Smooth muscle cell (in vitro differentiated cells): ENCODE data around the gene MYCBP2. TPM values are rescaled to one million over a fixed set of nuclear protein-coding genes. Genes with fewer than 3 reads are reported as not detected.
"Not testable (repeated sequence)": the region's sequence is repeated elsewhere in the genome, so short reads cannot be mapped to it uniquely, and the experiment has no call there.

Source experiments
- DNase-seq: peaks from one replicate; lab custom pipeline; 2025; ENCODE audit not compliant: unreplicated experiment; lab: John Stamatoyannopoulos, UW
- H2AFZ ChIP-seq: fragments of 200-600 bp; sonication (generic); 2 replicates; pipeline ENCODE4 v1.6.0; 2016; ENCODE audit warnings: antibody characterized with exemption, low read depth, mild to moderate bottlenecking
- H3F3A ChIP-seq: fragments of 200-600 bp; sonication (generic); 2 replicates; pipeline ENCODE4 v1.6.0; 2017; ENCODE audit warnings: antibody characterized with exemption, low read depth
- H3K27ac ChIP-seq: fragments of 200-600 bp; sonication (generic); 2 replicates; pipeline ENCODE4 v1.5.1; 2016; ENCODE audit warnings: low read depth, mild to moderate bottlenecking
- H3K27me3 ChIP-seq: fragments of 200-600 bp; sonication (generic); 2 replicates; pipeline ENCODE4 v1.6.1; 2016; ENCODE audit warnings: low read depth, mild to moderate bottlenecking
- H3K36me3 ChIP-seq: fragments of 200-600 bp; sonication (generic); 2 replicates; pipeline ENCODE4 v1.5.1; 2016; ENCODE audit warnings: low read depth
- H3K4me1 ChIP-seq: fragments of 200-600 bp; sonication (generic); 2 replicates; pipeline ENCODE4 v1.5.1; 2016; ENCODE audit warnings: low read depth
- H3K4me2 ChIP-seq: fragments of 200-600 bp; sonication (generic); 2 replicates; pipeline ENCODE4 v1.6.0; 2016; ENCODE audit warnings: mild to moderate bottlenecking
- H3K4me3 ChIP-seq: fragments of 200-600 bp; sonication (generic); 2 replicates; pipeline ENCODE4 v1.5.1; 2016; ENCODE audit warnings: mild to moderate bottlenecking
- H3K79me2 ChIP-seq: fragments of 200-600 bp; sonication (generic); 2 replicates; pipeline ENCODE4 v1.6.0; 2016; ENCODE audit warnings: low read depth, mild to moderate bottlenecking
- H3K9ac ChIP-seq: fragments of 200-600 bp; sonication (generic); 2 replicates; pipeline ENCODE4 v1.6.0; 2016; ENCODE audit warnings: low read depth
- H3K9me3 ChIP-seq: fragments of 200-600 bp; sonication (generic); replicated peaks from 2 replicates; pipeline ENCODE4 v1.5.1; 2016; ENCODE audit warnings: low read depth
- H4K20me1 ChIP-seq: fragments of 200-600 bp; sonication (generic); 2 replicates; pipeline ENCODE4 v1.6.0; 2016; ENCODE audit warnings: low read depth
- WGBS: methylation state at CpG from one replicate; pipeline ENCODE4 v1.1.7; 2016; ENCODE audit warnings: low lambda C conversion rate; 5-methylcytosine and 5-hydroxymethylcytosine counted together
- polyA plus RNA-seq: library from polyadenylated mRNA; unstranded; fragments of >200 nt; fragmentation: Nextera tagmentation; extraction: Ambion mirVana; gene quantifications from 2 replicates; pipeline ENCODE4 v1.2.1, GENCODE V29; 2016
- total RNA-seq: library from RNA; depleted of rRNA; stranded (reverse); fragments of >200 nt; gene quantifications from 2 replicates; pipeline ENCODE4 v1.2.3, GENCODE V29; 2014
- TF ChIP-seq, protein P1 (sequence below): fragments of 200-600 bp; sonication (generic); IDR thresholded peaks from 2 replicates; pipeline ENCODE4 v1.5.1; 2017; ENCODE audit warnings: borderline replicate concordance, mild to moderate bottlenecking, antibody characterized with exemption; ENCODE audit not compliant: insufficient read depth, poor library complexity, severe bottlenecking

The MYCBP2 gene
- total and polyA plus RNA-seq, 2 experiments from 2014 or later = 20.1 to 61.0 TPM

DNA sequence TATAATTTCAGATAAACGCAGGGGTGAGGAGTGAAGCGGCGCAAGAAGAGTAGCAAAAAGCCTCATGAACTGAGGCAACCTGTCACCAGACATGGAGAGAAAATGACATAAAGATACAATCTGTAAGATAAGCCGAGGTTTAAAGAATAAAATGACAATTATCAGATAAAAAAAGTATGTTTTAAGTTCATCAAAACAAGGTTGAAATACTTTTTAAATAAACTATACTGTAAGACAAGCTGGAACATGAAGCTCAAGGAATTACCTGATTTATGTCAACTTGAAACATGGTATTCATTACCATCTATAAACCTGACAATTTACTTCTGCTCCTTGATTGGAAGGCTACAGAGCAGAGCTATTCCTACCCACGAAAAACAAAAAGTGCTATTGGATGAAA is 61.6 kb downstream of the MYCBP2 start:
- Histone ChIP-seq H3K9ac (no peak overlapping the region), H3K4me1 (no peaks in the 10 kb centered on the region), H3K9me3 (no peaks in the 10 kb centered on the region), H3K27ac (no peak overlapping the region), H2AFZ (no peak overlapping the region), H3K4me3 (no peak overlapping the region), H3F3A (no peaks in the 10 kb centered on the region), H3K27me3 (no peaks in the 10 kb centered on the region), H3K4me2 (no peak overlapping the region), H3K36me3 (peaks cover 20% of the 10 kb centered on the region), H4K20me1 (no peaks in the 10 kb centered on the region), H3K79me2 (no peaks in the 10 kb centered on the region)
- 92% methylated on average over 5 of the region's 5 CpGs for WGBS
- TF ChIP-seq, protein P1, sequence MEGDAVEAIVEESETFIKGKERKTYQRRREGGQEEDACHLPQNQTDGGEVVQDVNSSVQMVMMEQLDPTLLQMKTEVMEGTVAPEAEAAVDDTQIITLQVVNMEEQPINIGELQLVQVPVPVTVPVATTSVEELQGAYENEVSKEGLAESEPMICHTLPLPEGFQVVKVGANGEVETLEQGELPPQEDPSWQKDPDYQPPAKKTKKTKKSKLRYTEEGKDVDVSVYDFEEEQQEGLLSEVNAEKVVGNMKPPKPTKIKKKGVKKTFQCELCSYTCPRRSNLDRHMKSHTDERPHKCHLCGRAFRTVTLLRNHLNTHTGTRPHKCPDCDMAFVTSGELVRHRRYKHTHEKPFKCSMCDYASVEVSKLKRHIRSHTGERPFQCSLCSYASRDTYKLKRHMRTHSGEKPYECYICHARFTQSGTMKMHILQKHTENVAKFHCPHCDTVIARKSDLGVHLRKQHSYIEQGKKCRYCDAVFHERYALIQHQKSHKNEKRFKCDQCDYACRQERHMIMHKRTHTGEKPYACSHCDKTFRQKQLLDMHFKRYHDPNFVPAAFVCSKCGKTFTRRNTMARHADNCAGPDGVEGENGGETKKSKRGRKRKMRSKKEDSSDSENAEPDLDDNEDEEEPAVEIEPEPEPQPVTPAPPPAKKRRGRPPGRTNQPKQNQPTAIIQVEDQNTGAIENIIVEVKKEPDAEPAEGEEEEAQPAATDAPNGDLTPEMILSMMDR = no peak
- DNase-seq = no peak

DNA sequence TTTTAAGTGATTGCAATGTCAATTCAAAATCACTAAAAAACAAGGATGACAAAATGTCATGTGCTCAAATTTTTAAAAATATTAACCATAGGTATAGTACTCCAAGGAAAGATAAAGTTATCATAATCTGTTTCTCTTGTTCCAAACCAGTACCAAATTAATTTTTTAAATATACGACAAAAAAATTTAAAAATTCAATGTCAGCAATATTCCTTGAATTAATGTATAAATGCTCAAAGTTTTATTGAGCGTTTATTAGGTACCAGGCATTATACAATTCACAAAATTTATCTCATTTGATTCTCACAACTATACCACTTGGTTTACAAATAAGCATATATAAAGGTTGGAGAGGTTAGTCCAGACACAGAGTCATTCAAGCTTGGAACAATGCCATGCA is 64.7 kb downstream of the MYCBP2 start:
- Histone ChIP-seq H2AFZ (no peak overlapping the region), H3K4me3 (no peak overlapping the region), H3K27me3 (no peaks in the 10 kb centered on the region), H3K4me2 (no peak overlapping the region), H3K27ac (no peak overlapping the region), H3K36me3 (peaks cover 13% of the 10 kb centered on the region), H3K9me3 (no peaks in the 10 kb centered on the region), H4K20me1 (no peaks in the 10 kb centered on the region), H3F3A (no peaks in the 10 kb centered on the region), H3K9ac (no peak overlapping the region), H3K79me2 (no peaks in the 10 kb centered on the region), H3K4me1 (no peaks in the 10 kb centered on the region)
- 100% methylated on average over 2 of the region's 2 CpGs for WGBS
- no peak for DNase-seq
- TF ChIP-seq, protein P1 = no peak

DNA sequence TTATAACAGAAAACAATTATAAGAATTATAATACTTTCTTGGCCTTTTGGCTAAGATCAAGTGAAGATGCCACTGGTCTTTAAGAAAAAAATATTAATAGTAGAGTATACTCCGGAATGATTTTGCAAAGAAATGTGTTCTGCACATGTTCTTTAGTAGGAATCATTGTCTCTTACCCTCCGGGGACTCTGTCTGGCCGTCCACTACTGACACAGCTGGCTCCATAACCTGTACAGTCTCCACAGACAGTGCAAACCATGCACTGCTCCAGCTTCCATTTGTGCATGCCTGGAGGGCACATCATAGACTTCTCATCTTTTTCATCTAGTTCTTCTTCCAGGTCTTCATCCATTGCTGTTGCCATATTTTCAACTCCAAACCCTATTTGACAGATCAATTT is 75.9 kb downstream of the MYCBP2 start:
- no peak overlapping the region for H3K4me3 ChIP-seq
- no peak overlapping the region for H2AFZ ChIP-seq
- H4K20me1 ChIP-seq = peaks cover 6% of the 10 kb centered on the region
- no peaks in the 10 kb centered on the region for H3K4me1 ChIP-seq
- H3K4me2 ChIP-seq = no peak overlapping the region
- H3K27me3 ChIP-seq = no peaks in the 10 kb centered on the region
- H3K27ac ChIP-seq = no peak overlapping the region
- no peak overlapping the region for H3K9ac ChIP-seq
- no peaks in the 10 kb centered on the region for H3F3A ChIP-seq
- WGBS = 94% methylated on average over 3 of the region's 3 CpGs
- no peaks in the 10 kb centered on the region for H3K79me2 ChIP-seq
- DNase-seq = no peak
- TF ChIP-seq, protein P1 = no peak
- no peaks in the 10 kb centered on the region for H3K9me3 ChIP-seq
- H3K36me3 ChIP-seq = peaks cover 6% of the 10 kb centered on the region

DNA sequence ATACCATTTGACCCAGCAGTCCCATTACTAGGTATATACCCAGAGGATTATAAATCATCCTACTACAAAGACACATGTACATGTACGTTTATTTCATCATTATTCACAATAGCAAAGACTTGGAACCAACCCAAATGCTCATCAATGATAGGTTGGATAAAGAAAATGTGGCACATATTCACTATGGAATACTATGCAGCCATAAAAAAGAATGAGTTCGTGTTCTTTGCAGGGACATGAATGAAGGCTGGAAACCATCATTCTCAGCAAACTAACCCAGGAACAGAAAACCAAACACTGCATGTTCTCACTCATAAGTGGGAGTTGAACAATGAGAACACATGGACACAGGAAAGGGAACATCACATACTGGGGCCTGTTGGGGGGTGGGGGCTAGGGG is 81.7 kb downstream of the MYCBP2 start:
- H3K4me3 ChIP-seq, H3K79me2 ChIP-seq, DNase-seq, H3K9me3 ChIP-seq, H4K20me1 ChIP-seq, H3K27ac ChIP-seq, H3K4me2 ChIP-seq, H3K36me3 ChIP-seq, H2AFZ ChIP-seq, H3K4me1 ChIP-seq, H3F3A ChIP-seq, H3K9ac ChIP-seq, H3K27me3 ChIP-seq: not testable (repeated sequence)
- WGBS = 100% methylated on average over 2 of the region's 2 CpGs
